Fibroblast of the conjunctiva (primary cell): ENCODE data around the gene SLC33A1.
"Not testable (repeated sequence)": the region's sequence is repeated elsewhere in the genome, so short reads cannot be mapped to it uniquely, and the experiment has no call there.

ENCODE experiments used
- DNase-seq: peaks from one replicate; pipeline ENCODE4 v3.0.0-alpha.2; 2010; ENCODE audit warnings: low read depth

The SLC33A1 gene

GRCh38 chr3:155854141-155854940, at the start of gene SLC33A1:
Gene SLC33A1 (minus strand): TSS chr3:155854427. CDS start chr3:155853997, 430 bp downstream.
- DNase-seq, result peak; percentile 99

DNA sequence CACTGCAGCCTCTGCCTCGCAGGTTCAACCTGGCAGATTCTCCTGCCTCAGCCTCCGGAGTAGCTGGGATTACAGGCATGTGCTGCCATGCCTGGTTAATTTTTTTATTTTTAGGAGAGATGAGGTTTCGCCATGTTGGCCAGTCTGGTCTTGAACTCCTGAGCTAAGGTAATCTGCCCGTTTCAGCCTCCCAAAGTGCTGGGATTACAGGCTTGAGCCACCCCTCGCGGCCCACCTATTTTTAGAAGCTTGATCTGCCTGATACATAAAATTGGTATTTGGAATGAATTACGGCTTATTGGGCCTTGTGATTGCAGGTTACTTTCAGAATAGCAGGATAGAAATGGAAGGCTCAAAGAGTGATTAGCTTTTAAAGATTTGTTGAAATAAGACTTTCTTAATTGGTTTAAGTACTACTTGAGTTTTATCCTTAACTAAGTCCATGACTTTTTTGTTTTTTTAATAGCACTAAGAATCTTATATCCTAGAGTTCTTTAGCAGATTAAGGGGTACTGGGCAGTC, 41.2 kb upstream of the SLC33A1 start:
- DNase-seq, result no peak

GRCh38 chr3:155891321-155891720, 37.1 kb upstream of the SLC33A1 start:
- DNase-seq, result no peak

GRCh38 chr3:155890671-155891190, 36.5 kb upstream of the SLC33A1 start:
- peak; percentile 21 for DNase-seq

GRCh38 chr3:155889952-155890351, 35.7 kb upstream of the SLC33A1 start:
- no peak for DNase-seq

GRCh38 chr3:155889212-155889611, 35.0 kb upstream of the SLC33A1 start:
- no peak for DNase-seq

DNA sequence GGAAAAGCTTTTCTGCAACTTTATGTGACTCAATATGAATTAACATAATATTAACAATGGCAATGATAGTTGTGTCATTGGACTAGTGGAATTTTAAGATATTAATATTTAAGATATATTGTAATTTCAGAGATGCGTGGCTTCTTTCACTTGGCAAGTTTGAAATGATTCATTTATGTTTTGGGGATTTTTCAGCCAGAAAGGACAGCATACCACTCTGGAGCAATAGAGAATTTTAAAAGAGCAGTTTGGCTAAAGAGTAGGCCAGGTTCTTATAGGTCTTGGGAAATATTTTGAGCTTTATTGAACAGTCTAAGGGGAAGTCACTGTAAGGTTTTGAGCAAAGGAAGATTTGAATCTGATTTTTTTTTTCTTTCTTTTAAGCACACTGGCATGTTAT, 32.7 kb upstream of the SLC33A1 start:
- no peak for DNase-seq

DNA sequence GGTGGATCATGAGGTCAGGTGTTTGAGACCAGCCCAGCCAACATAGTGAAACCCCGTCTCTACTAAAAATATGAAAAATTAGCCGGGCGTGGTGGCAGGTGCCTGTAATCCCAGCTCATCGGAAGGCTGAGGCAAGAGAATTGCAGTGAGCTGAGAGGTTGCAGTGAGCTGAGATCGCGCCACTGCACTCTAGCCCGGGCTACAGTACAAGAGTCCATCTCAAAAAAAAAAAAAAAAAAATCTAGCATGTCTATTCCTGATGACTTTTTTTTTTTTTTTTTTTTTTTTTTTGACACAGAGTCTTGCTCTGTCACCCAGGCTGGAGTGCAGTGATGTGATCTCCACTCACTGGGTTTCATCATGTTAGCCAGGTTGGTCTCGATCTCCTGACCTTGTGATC, 32.1 kb upstream of the SLC33A1 start:
- not testable (repeated sequence) for DNase-seq

DNA sequence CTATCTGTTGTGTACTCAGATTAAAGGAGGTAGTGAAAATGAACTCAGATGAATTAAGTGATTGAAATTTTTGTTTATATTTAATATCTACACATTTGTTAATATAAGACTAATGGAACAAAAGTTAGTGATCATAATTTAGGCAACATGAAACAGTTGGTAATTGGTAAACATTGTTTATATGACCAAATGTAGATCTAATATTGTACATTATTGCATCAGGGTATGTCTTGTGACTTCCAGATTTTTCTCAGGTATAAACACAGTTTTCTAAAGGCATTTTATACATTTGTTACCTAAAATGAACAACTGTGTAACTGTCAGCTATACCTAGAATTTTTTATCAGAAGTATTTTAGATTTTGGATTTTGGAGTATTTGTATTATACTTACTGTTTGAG, 31.1 kb upstream of the SLC33A1 start:
- no peak for DNase-seq

DNA sequence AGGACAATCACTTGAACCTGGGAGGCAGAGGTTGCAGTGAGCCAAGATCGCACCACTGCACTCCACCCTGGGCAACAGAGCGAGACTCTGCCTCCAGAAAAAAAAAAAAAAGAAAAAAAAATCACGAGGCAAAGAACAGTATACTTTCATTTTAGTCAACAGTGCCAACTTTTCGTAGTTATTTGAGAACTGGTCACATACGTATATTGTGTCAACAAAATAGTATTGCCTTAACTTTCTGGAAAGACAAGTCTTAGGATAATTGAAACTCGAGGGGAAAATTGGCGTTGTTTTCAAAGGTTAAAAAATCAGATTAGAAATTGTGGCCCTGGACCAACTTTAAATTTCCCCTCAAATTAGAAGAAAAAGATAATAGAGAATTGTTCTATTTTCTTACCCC, 30.1 kb upstream of the SLC33A1 start:
- no peak for DNase-seq

DNA sequence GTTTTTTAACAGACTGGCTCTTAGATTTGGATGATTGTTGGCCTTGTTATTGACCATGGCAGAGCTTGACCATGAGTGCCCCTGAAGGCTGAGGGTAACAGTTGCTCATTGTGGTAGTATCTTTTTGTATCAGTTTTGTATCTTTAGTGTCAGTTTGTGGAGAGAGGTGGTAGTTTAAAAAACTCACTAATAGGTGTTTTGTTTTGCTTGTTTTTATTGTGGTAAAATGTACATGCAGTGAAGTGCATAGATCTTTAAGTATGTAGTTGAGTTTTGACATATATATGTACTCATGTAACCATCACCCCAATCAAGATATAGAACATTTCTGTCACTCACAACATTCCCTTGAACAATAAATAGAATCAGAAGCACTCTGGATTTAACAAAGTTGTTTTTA, 26.1 kb upstream of the SLC33A1 start:
- DNase-seq, result no peak

DNA sequence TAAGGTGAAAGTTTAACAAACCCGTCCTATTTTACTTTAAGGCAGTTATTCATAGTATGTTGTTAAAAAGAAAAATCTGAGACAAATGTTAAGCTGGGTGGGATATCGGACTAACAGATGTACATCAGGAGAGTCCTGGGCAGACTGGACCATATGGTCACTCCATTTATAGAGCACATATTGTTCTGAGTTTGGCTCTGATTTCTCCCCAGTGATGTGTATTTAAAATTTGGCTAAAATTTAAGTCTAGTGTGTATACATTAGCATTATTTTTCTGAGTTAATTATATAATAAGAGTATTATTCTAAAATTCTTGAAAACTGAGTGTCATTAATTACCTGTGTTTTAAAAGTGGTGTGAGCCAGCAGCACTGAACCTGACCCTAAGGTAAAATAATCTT, 22.3 kb upstream of the SLC33A1 start:
- no peak for DNase-seq

GRCh38 chr3:155876037-155876436, 21.8 kb upstream of the SLC33A1 start:
- DNase-seq, result no peak

GRCh38 chr3:155872904-155873646, 18.8 kb upstream of the SLC33A1 start:
- no peak for DNase-seq

GRCh38 chr3:155871746-155872158, 17.5 kb upstream of the SLC33A1 start:
- no peak for DNase-seq

DNA sequence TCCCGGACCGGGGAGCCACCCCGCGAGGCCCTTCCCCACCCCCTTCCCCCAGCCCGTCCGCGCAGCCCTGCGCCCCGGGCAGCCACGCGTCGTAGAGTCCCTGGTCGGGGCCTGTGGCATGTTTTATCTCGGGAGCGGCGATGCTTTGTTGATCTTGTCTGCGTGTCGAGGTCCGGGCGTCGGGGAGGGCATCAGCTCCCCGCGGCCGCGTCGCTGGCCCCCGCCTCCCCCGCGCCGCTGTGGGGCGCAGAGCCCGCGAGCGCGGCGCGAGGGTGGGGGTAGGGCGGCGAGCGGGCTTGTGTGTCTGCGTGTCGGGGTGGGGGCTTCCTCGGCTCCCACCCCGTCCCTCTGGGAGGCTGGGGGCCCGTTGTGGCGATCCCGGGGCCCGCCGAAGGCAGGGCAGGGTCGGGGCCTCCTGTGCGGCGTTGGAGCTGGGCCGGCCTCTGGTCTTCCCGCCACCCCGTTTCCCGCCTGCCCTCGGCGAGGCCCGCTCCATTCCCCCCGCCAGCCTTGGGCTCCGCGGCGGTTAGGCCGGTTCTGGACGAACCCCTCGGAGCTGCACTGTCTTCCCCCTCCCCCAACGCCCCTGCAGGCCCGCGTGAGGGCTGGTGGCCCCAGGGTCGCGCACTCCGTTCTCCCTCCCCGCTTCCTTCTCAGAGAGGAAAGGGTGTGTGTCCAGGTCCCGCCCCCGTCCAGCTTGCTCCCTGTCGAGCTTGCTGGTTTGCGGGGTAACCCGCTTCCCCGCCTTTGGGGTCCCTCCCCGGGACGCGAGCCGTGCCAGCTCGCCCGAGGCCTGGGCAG, 16.9 kb upstream of the SLC33A1 start:
- DNase-seq, result no peak

DNA sequence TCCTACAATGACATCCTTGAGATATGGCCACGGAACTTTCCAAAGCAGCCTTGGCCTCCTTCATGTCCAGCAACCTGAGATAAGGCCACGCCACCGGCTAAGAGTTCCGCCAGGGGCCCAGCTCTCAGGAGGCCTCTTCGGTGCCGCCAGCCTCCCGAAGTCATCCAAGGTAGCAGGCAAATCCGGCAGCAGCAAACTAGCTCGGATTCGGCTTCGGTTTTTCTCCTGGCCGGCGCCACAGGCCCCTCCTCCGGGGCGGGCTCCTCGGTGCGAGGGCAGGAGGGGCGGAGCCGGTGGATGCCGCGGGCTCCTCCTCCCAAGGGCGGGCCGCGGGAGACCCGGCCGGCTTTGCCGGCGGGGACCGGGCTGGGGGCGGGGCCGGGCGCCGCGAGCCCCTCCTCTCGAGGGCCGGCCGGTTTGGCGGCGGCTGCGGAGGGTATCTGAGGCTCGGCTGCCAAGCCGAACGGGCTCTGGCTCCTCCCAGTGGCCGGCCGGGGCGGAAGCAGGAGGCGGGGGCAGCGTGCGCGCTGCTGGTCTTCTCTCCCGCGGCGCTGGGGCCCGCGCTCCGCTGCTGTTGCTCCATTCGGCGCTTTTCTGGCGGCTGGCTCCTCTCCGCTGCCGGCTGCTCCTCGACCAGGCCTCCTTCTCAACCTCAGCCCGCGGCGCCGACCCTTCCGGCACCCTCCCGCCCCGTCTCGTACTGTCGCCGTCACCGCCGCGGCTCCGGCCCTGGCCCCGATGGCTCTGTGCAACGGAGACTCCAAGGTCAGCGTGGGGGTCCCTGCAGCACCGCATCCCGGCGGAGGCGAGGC, 16.1 kb upstream of the SLC33A1 start, which contains the start of gene GMPS:
TSS of gene GMPS (plus strand) at position 518 of the 812 bp plus-strand sequence. CDS start at position 739, 221 bp downstream.
- DNase-seq, result peak; percentile 85

- no peak for DNase-seq
These were observed 15.5 kb upstream of the SLC33A1 start for GRCh38 chr3:155869691-155870090.

- no peak for DNase-seq
These were observed 9.0 kb upstream of the SLC33A1 start for GRCh38 chr3:155863072-155863784.

GRCh38 chr3:155862290-155862982, 8.2 kb upstream of the SLC33A1 start:
- peak; percentile 40 for DNase-seq
